ENCODE data around the gene CNOT6.

- no peak for TF ChIP-seq CTCF (IDR thresholded peaks at IDR 0.05 in 4 of 5, conservative IDR thresholded peaks at IDR 0.05 in 1 of 5)
- TF ChIP-seq POLR2A (IDR thresholded peaks at IDR 0.05), result no peak
These were observed 51.1 kb downstream of the CNOT6 start for GRCh38 chr5:180545248-180545647.
